Inferior parietal cortex (tissue), 1 donor: ENCODE measurements around the gene SMIM1.
A peak's percentile ranks its signal among the peaks of the same experiment; 100 is the strongest.

ENCODE experiments used
- DNase-seq: peaks from one replicate; pipeline ENCODE4 v3.0.0-alpha.2; 2016; ENCODE audit errors: extremely low spot score

SMIM1 gene

DNA sequence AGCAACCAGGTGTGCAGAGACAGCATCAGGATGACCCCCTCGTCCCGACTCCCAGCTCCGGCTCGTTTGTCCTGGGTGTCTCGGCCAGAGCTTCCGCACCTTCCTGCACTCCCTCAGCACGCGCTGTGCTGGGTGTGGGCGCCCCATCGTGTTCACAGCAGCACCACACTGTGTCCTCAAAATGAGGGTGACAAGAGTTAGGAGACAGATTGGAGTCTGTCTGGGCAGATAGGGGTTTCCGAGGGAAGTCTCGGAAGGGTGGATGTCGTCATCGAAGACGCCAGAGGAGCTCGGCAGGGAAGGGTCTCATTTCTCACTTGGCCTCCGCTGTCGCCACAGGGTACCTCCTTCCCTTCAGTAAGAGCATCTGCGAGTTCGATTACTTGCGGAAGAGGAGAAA lies 16.2 kb upstream of the SMIM1 start:
- no peak for DNase-seq

DNA sequence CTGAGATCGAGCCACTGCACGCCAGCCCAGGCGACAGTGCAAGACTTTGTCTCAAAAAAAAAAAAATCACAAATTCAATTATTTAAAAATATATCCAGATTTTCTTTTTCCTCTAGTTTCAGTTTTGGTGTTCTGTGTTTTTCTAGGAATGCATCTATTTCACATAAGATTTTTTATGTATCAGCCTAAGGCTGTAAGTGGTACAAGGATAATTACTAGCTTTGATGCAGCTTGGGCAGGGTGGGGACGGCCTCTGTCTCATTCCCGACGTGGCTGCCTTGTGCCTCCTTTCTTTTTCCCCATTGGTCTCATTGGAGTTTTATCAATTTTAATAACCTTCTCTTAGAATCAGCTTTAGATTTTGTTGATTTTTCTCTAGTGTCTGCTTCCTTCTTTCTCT lies 13.4 kb upstream of the SMIM1 start:
- no peak for DNase-seq

DNA sequence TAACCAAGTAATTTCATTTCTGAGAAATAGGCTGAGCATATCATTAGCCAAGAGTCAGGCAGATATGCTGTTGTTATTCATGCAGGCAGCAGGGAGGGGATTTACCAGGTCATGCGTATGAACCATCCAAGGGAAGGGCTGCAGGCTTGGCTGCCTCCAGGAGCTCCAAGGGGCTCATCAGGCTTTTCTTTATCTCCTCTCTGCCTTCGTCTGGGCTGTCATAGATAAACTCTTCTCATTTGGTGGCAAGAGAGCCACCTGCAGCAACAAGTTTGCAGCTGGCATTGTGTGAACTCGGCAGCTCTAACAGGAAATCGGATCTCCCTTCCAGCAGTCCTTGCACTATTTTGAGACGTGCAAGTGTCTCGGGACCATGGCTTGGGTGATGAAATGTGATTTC lies 12.8 kb upstream of the SMIM1 start:
- DNase-seq: no peak

DNA sequence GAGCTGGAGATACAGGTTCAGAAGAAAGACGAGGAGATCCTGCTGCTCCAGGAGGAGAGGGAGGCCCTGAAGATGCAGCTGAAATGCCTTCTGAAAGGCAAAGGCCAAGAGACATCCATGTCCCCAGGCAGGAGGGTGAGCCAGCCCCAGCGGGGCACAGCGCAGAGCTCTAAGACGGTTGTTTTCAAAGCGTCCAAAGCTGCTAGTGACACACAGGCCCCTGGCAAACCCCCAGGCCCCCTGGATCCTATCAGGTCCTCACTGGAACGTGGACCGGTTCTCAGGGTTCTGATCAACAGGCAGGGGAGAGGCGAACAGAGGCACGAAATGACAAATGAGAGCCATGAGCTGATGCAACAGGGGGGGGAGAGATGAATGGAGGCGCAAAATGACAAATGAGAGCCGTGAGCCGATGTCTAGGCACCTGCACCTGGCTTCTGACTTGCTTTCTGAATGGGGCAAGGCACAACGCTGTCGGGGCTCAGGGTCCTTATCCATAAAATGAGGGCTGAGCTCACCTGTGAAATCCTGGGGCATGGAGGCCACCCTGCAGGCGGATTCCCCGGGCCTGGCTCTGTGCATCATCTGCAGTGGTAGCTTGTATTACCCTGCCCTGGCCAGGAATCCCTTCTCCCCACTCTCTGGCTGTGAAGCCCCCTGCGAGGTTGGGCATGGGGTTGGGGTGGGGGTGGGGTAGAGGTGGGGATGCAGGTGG lies 11.1 kb upstream of the SMIM1 start:
- DNase-seq: no peak

DNA sequence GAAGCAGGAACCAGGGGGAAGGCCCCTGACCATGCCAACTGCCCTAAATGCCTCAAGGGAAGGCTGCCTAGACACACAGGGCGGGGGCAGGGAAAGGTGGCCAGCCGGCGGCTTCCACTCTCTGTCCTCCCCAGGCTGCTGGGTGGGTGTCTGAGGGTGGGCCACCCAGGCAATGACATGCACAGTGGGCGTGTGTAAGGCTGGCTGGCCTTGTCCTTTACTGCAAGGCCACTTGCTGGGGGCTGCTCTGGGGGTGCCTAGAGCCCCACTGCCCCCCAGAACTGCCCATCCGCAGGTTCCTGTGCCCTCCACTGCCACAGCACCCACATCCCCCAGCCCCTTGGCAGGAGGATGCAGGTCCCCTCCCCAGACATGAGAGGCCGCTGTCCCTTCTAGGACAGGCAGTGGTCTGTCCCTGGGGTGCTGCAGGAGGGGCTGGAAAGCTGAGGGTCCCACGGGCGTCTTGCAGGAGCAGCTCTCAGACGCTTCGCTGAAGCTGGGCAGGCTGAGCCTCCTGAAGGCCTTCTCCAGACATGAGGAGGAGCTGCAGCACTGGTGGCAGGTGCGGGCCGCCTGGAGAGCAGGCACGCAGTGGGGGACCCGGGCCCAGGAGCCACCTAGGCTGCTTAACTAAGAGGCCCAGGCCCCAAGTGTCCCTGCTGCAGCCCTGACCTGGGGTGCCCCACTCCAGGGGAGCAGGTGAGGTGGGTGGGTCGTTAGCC lies 10.2 kb upstream of the SMIM1 start:
- no peak for DNase-seq

DNA sequence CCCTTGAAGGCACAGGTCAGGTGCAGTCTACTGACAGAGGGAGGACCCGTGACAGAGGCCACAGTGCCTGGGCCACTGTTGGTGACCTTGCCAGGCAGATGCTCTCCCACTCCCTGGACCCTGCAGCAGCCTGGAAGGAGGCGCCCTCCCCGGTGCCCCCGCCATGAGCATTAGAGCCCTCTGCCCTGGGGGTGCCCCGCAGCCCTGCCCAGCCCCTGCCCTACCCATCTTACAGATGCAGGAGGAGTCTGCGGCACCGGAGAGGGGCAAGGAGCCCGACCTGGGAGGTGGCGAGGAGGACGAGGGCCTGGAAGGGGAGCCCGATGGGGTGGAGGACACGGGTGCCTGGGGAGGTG lies 9.7 kb upstream of the SMIM1 start:
- no peak for DNase-seq

DNA sequence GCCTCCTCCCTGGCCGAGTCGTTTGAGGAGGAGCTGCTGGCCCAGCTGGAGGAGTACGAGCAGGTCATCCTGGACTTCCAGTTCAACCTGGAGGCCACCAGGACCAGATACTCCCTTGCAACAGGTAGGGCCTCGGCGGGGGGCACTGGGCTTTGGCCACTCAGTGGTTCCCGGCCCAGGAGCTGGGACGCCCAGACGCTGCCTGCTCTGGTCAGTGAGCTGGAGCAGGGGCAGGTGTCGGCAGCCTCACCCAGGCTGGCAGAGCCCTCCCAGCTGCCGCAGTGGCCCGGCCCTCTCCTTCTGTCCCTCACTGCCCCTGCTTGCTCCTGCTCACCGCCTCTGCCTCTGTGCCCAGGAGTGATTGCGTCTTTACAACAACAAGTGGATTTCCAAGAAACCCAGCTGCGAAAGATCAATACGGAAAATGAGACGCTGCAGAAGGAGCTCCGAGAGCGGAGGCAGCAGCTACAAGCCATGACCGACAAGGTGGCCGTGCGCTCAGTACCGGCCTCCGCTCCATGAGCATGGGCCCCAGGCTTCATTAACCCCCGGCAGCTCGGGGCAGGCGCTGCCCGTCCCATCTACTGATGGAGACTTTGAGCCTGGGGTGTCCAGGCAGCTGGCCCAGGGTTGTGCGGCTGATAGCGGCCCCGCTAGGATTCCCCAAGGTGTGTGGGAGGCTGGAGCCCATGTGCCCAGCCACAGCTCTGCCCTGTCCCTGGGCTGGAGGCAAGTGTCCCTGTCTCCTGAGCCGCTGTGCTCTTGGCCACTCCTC lies 9.0 kb upstream of the SMIM1 start:
- DNase-seq: no peak

DNA sequence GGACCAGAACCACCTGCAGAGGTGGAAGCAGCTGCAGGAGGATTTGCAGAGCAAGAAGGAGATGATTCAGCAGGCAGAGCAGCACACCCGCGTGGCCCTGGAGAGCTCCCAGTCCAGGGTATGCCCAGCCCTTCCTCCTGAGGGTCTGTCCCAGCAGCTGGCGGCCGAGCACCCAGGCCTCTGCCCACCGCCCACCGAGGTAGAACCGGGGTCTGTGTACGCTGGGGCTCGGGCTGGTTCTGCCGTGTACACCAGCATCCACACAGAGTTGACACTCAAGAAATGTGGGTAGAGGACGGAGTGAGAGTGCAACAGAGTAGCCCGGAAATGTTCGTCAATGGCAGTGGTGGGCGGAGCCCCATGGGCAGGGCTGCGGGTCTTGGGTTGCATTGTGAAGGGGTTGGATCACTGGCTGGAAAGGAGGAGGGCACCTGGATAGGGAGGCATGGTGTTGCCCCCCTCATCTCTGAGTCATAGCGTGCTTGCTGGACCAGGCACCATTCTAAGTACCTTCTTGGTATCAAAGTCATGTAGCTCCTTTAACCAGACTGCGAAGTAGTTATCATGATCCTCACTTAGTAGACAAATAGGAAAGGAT lies 5.1 kb upstream of the SMIM1 start:
- DNase-seq: no peak

DNA sequence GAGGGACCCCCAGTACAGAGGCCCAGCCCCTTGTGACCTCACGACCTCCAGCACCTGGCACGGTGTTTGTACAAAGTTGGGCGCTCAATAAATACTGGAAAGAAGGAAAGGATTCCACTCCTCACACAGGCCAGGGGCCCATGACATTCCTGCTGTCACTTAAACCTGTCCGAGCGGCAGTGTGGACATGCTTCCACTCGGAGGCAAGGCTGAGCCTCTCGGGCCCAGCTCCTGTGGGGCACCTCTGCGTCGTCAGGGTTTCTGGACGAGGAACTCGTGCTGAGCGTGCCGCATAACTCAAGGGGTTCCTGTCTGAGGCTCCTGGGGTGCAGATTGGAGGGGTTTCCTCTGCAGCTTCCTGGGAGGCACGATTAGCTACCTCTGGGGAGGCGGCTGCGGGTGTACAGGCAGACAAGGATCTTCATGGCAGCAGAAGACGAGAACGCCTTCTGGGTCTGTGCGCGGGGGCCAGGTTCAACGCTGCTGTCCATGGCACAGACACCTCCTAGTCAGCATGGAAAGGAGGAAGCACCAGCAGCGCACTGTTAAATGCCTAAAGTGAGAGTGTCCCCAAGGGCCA lies 3.6 kb upstream of the SMIM1 start:
- DNase-seq: no peak

DNA sequence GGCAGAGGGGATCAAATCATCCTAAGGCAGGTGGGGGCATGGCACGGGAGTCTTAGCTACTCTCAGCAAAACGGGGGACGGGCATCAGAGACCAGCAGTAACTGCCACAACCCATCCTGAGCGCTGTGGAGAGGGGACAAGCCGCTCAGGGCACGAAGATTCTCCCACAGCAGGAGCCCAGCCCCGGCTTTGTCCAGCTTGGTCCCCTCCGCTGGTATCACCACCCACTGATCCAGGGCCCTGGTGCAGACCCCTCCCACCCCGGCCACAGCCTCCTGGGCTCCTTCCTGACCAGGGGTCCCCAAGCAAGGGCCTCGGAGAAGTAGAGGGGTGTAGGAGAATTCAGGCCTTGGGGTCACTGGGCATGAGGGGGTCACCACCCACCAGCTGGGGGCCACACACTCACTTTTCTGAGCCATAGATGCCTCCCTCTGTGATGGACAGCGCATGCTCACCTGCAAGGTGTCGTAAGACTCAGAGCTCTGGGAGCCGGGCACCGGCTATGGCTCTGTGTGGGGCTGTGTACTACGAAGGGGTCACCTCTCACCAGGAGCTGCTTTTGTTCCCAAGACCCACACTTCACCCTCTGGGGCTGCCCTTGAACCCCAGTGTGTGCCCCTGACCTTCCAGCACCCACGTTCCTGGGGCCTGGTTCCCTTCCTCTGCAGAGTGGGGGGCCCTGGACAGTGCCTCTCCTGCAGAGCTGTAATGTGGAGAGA lies 2.3 kb upstream of the SMIM1 start:
- no peak for DNase-seq

DNA sequence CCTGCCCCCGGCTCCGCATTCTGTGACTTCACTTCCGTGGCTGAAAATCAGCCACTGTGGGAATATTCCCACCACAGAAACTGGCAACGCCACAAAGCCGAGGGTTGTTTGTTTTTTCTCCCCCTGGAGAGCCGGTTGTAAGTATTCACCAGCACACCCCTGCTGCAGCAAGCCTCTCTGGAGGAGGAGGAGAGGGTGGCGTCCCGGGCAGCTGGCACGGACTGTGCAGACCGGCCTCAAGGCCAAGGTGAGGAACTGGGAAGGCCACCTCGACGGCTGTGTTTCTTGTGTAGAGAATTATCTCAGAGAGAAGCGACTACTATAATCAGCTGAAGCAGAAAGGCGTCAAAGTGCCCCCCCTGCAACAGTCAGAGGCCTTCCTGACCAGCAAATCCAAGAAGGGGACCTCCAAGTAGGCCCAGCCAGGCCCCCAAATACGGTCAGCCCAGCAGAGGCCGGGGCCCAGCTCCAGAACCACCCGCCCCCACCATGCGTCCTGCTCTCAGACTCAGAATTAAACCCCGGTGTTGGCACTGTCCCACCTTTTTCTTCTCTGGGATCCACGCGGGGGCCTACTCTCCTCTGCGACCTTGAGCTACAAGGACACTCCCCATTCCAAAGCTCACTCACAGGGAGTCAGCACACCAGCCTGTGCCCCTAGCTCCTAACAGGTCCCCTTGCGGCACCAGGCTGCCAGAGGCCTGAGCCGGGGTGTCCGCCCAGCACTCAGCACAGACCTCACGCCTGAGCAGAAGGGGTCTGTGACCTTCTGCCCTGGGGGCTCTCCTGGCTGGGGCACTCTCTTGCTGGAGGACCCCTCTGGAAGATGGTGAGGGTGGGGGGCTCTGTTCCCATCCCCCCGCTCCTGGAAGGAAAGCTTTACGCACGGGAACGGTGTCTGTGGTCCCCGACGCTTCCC lies 1.2 kb upstream of the SMIM1 start:
- DNase-seq: no peak

DNA sequence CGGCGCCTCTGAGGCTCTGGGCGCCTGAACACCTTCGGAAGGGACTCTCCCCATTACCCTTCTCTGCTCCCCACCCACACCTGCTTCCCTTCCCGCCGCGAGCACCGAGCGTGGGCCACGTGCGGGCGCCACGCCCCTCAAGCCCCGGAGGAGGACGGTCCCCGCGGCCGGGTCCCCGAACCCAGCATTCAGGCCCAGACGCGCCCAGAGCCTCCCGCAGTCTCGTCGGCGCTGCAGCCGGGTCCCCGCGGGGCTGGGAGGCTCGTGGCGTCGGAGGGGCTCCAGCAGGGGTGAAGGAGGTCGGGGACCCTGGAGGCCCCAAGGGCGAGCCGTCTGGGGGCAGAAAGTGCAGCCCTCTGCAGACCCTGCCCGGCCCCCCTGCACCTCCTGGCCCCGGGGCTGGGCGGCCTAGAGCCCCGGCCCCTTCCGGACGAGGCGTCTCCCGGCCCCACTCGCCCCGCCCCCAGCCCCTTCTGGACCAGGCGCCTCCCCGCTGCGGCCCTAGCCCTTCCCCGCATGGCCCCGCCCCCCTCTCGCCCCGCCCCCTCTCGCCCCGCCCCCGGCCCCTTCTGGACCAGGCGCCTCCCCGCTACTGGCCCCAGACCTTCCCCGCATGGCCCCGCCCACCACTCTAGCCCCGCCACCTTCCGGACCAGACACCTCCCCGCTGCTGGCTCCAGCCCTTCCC lies 378 bp upstream of the SMIM1 start:
- DNase-seq: no peak

DNA sequence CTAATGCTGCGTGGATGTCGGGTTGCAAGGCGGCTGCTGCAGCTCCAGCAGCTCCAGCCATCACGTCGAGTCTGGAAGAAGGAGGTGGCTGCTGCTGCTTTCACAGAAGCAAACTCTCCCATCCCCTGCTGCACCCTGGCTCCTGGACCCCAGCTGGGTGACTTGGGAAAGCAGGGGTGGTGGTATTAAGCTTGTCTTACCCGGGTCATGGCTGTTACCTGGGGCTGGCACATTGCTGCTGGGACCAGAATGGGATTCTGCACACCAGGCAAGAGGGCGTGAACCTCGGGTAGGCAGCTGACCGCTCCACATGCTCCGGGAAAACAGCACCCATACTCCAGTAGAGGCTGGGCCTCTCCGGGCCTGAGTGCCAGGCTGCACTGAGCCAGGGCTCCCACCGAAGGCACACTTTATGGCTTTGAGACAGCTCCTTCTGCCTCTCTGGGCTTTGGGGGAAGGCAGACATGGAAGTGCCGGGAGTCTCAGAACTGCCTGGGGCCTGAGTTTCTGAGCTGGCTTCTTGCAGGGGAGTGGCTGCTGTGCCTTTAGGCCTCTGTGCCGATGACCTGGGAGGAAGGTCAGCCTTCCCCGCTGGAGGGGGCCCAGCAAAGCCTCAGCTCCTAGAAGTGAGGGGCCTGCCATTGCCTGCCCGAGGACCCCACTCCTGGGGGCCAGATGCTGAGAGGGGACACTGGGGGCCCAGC lies 1.2 kb downstream of the SMIM1 start:
- DNase-seq: no peak

DNA sequence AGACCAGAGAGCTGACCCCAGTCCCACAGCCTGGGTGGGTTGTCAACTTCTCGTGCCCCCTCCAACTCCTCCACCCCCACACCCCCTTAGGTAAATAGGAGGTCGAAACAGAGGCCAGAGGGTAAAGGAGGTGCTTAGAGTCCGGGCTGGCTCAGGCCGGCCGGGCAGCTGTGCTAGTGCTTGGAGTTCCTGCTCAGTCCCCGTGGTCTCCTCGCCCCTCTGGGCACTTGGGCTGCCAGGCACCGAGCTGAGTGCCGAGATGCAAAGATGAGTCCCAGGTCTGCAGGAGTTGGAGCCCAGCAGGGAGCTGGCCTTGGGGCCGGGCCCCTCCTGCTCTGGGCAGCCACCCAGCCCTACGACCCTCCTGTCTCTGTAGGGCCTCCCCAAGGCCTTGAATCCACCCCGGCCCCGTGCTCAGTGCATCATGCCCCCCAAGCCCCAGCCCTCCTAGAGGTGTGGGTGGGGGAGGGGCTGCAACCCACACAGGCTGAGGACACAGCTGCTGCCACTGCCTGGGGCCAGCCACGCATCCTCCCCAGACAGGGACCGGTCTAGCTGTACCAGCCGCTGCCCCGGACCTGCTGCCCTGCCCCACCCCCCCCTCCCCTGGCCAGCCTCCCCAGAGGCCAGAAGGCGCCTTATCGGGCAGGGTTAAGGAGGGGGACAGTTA lies 1.9 kb downstream of the SMIM1 start:
- no peak for DNase-seq

DNA sequence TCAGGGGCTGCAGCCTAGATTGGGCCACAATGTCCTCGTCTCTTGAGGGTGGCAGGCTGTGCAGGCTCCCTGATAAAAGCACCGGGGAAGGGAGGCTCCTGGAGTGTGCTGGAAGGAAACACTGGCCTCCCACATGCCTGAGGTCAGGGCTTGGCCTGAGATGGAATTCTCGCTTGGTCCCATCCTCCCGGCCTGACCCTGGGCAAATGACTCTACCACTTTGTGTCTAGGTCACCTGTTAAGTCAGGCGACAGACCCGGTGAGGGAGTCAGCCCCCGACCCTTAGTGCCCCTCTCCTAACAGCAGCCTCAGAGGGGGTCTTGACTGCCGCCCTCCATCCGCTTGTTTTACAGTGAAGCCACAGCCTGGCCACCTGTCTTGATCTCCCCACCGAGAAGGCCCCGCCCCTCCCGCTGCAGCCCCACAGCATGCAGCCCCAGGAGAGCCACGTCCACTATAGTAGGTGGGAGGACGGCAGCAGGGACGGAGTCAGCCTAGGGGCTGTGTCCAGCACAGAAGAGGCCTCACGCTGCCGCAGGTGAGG lies 2.5 kb downstream of the SMIM1 start:
- no peak for DNase-seq

DNA sequence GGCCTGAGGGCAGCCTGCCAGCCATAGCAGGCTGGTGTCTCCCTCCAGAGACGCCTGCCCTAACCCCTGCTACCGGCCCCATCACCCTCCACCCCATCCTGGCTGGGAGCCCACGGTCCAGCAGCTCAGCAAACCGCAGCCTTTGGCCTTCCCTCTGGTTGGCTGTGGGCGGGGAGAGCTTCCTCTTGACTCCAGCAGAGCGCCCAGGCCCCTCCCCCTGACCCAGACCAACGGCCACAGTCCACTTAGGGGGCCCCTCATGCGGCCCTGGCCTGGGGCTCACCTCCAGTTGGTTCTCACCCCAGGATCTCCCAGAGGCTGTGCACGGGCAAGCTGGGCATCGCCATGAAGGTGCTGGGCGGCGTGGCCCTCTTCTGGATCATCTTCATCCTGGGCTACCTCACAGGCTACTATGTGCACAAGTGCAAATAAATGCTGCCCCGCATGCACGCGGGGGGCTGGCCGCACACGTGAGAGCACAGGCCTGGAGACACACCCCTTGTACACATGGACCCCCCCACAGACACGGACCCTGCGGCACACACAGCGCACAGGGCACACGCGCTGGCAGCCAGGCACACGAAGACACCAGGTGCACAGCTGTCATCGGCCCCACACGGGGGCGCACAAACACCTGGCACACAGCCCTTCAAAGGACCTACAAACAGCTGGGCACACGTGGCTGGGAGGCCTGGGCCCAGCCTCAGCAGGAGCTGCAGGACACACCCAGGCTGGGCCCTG lies 3.1 kb downstream of the SMIM1 start:
- peak; percentile 44 for DNase-seq

DNA sequence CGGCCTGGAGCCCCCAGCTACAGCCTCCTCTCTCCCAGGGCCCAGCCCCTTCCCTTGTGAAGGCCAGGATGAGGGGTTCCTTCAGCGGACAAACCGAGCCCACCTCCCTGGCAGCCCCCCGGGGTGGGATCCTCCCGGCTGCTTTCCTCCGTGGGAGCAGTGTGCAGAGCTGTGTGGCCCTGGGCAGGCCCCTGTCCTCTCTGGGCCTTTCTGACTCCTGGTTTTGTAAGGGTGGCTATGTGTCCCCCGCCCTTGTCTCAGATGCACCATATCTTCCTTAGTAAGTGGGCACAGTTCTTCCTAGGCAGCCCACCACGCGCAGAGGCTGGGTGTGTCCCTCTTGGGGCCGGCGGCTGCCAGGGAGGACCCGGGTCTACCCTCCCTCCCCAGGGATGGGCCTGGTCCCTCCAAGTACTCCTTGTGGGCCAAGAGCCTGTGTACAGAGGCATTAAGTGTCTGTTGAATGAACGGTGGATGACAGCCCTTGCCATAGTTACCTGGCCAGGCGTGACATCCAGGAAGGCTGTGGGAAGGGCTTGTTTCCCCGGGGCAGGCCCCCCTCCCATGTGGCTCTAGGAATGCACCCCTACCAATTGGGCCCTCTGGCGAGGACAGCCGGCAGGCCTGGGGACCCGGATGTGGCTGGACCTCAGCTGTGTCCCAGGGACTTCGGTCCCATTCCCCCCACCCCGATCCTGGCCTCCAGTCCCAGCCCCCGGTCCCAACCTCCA lies 3.8 kb downstream of the SMIM1 start:
- no peak for DNase-seq
